NCI-H226 (cell line): Measurements from ENCODE around the gene DRAXIN.
A peak's percentile ranks its signal among the peaks of the same experiment; 100 is the strongest.

Experiments
- DNase-seq: peaks from one replicate; pipeline ENCODE4 v3.0.0-alpha.2; 2015

DRAXIN gene

DNA sequence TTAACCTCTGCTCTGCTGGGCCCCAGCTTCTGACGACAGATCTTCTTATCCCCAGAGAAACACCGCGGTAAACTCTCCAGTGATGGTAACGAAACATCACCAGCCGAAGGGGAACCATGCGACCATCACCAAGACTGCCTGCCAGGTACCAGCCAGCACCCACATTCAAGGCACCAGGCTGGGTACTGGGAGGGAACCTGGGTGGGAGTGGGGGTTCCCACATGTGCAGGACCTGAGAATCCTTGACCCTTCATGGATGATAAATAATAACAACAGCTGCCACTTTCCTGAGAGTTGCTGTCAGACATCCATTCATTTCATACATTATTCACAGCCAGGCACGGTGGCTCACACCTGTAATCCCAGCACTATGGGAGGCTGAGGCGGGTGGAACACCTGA, 20.8 kb downstream of the DRAXIN start:
- DNase-seq = no peak

GRCh38 chr1:11713095-11713494, 21.6 kb downstream of the DRAXIN start:
- no peak for DNase-seq

DNA sequence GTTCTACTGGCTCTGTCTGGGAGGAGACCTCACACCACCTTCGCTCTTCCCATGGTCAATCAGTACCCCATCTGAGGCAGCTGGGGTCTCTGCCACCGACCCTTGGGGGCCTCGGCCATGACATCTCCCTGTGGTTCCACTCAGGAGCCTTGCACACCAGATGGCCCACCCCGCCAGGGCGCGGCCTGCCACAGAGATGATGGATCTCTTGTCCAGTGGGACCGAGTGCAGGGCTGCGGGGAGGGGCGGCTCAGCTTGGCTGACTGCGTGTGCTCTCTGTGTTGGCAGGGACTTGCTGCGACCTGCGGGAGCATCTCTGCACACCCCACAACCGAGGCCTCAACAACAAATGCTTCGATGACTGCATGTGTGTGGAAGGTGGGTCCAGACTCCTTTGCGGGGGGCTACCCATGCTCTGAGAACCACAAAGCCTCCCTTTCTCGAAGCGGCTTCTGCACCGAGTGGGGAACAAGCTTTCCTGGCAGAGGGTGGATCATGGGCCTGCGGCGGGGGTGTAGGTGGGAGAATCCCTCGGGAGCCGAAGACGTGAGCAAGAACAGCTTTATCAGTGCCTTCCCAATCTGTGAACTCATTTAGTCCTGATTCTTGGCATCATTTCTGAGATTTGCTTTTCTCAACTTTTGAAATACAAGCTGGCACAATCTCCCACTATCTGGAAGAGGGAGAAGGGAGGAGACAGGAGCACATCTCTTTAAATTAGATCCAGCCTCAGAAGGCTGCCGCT, 23.5 kb downstream of the DRAXIN start:
- no peak for DNase-seq

- DNase-seq = peak; percentile 7
Measured at GRCh38 chr1:11719313-11720032, 28.0 kb downstream of the DRAXIN start.

- DNase-seq = no peak
Measured at GRCh38 chr1:11720033-11720376, 28.5 kb downstream of the DRAXIN start.

- no peak for DNase-seq
Measured at GRCh38 chr1:11720525-11720924, 29.0 kb downstream of the DRAXIN start.

DNA sequence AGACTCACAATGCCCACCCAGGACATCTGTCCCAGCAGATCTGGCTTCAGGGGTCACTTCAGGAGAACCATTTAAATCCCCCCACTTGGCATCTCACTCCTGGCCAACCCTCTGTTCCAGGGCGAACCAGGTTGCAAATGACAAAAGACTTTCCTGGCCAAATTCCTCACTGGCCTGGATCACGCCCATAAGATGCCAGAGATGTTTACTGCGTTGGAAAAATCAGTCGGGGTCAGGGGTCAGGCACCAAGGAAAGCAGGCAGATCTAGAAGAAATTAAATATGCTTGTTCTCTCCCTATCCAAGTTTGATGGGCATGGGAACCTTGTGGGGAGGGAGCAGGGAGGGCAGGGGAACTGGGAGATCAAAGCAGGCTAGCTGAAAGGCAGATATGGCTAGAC, 29.8 kb downstream of the DRAXIN start:
- no peak for DNase-seq

DNA sequence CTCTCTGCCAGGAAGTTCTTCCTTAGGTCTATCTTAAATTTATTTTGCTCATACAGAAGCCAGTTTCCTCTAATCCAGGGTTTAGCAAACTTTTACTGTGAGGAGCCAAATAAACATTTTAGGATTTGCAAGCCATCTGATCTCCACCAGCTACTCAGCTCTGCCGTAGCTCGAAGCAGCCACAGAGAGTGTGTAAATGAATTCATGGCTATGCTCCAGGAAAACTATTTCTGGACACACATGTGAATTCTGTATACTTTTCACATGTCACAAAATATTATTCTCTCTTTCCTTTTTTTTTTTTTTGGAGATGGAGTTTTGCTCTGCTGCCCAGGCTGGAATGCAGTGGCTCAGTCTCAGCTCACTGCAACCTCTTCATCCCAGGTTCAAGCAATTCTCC, 31.0 kb downstream of the DRAXIN start:
- DNase-seq = no peak

GRCh38 chr1:11725616-11726015, 34.1 kb downstream of the DRAXIN start:
- no peak for DNase-seq

DNA sequence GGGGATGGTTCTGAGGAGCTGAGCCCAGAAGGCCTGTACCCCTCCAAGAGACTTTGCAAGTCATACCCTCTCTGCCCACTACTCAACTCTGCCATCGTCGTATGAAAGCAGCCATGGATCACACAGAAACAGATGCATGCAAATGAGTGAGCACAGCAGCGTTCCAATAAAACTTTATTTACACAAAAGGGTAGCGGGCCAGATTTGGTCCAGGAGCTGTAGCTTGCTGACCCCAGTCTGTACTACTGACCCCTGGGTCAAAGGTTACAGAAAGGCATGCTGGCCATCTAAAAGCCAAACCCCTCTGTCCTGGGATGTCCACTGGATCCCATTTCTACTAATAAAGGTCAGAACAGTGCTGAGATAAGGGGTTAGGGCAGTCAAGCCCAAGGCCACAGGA, 35.6 kb downstream of the DRAXIN start:
- DNase-seq = no peak

GRCh38 chr1:11728126-11728806, 36.8 kb downstream of the DRAXIN start:
- DNase-seq = peak; percentile 20

GRCh38 chr1:11729155-11729497, 37.6 kb downstream of the DRAXIN start:
- DNase-seq = no peak

- no peak for DNase-seq
Measured at GRCh38 chr1:11729498-11730428, 38.3 kb downstream of the DRAXIN start.

- DNase-seq = peak; percentile 41
Measured at GRCh38 chr1:11730429-11730891, 39.0 kb downstream of the DRAXIN start.

GRCh38 chr1:11731691-11732283, 40.3 kb downstream of the DRAXIN start:
- no peak for DNase-seq

DNA sequence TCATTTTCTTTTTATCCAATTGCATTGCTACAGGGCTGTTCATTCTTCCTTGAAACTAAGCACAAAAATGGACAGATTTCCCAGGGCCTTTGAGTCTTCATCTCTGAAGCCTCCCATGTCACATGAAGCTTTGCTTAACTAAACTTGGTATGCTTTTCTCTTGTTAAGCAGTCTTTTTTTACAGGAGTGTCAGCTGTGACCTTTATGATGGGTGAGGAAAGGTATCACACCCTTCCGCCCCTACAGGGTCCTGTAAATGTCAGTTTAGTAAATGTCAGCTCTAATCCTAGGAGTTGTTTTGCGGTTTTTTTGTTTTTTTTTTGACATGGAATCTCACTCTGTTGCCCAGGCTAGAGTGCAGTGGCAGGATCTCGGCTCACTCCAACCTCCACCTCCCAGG, 41.8 kb downstream of the DRAXIN start:
- no peak for DNase-seq

- no peak for DNase-seq
Measured at GRCh38 chr1:11735531-11735853, 44.0 kb downstream of the DRAXIN start.

- DNase-seq = peak; percentile 90
Measured at GRCh38 chr1:11735854-11736745, 44.6 kb downstream of the DRAXIN start, which contains the start of gene AGTRAP. AGTRAP (plus strand) TSS chr1:11736136; CDS start chr1:11736209, 73 bp downstream.

GRCh38 chr1:11736746-11737639, 45.5 kb downstream of the DRAXIN start:
- peak; percentile 78 for DNase-seq

- DNase-seq = no peak
Measured at GRCh38 chr1:11738096-11738495, 46.6 kb downstream of the DRAXIN start.
